SU-DHL-6 (cell line): Measurements from ENCODE around the gene OGFOD2.

Source experiments
- H2AFZ ChIP-seq: fragments of 200-600 bp; sonication (generic); 2 replicates; pipeline ENCODE4 v1.6.1; 2014; ENCODE audit warnings: low read depth, mild to moderate bottlenecking, moderate library complexity, mixed read lengths, antibody characterized with exemption, low read length; ENCODE audit not compliant: severe bottlenecking
- H3F3A ChIP-seq: fragments of 200-600 bp; shearing (Covaris generic); 2 replicates; pipeline ENCODE4 v1.6.0; 2016; ENCODE audit warnings: antibody characterized with exemption, mild to moderate bottlenecking; ENCODE audit not compliant: insufficient read depth
- H3K27ac ChIP-seq: fragments of 200-600 bp; sonication (generic); 2 replicates; pipeline ENCODE4 v1.5.1; 2016; ENCODE audit warnings: low read depth, mild to moderate bottlenecking, low read length, moderate library complexity, mixed read lengths
- H3K27me3 ChIP-seq: fragments of 200-600 bp; sonication (generic), shearing (Covaris generic); 2 replicates; pipeline ENCODE4 v1.6.0; 2014; ENCODE audit warnings: mild to moderate bottlenecking, low read length
- H3K36me3 ChIP-seq: fragments of 200-600 bp; sonication (generic); 2 replicates; pipeline ENCODE4 v1.6.1; 2014; ENCODE audit warnings: mild to moderate bottlenecking, low read length, mixed read lengths
- H3K4me2 ChIP-seq: fragments of 300-600, 200-600 bp; shearing (Covaris generic), sonication (generic); 2 replicates; pipeline ENCODE4 v1.6.0; 2014; ENCODE audit warnings: low read length, low read depth, mild to moderate bottlenecking; ENCODE audit not compliant: poor library complexity, severe bottlenecking
- H3K4me3 ChIP-seq: fragments of 200-600 bp; sonication (generic); 2 replicates; pipeline ENCODE4 v1.5.1; 2014; ENCODE audit warnings: antibody characterized with exemption, low read length, mild to moderate bottlenecking, mixed read lengths; ENCODE audit not compliant: insufficient read depth, poor library complexity, severe bottlenecking
- H3K79me2 ChIP-seq: fragments of 200-600 bp; sonication (generic); 2 replicates; pipeline ENCODE4 v1.6.1; 2014; ENCODE audit warnings: mild to moderate bottlenecking, low read length, moderate library complexity; ENCODE audit not compliant: insufficient read depth
- H3K9ac ChIP-seq: fragments of 200-600 bp; sonication (generic); 2 replicates; pipeline ENCODE4 v1.7.0; 2014; ENCODE audit warnings: mild to moderate bottlenecking, low read length
- H3K9me2 ChIP-seq: fragments of 200-600 bp; sonication (generic); replicated peaks from 2 replicates; pipeline ENCODE4 v1.6.1; 2014; ENCODE audit warnings: low read length; ENCODE audit not compliant: insufficient read depth
- H3K9me3 ChIP-seq: fragments of 200-600 bp; sonication (generic); 2 replicates; pipeline ENCODE4 v1.6.1; 2014; ENCODE audit warnings: low read length, mixed read lengths; ENCODE audit not compliant: insufficient read depth
- H4K20me1 ChIP-seq: fragments of 200-600 bp; sonication (generic); 2 replicates; pipeline ENCODE4 v1.6.1; 2014; ENCODE audit warnings: low read depth, mild to moderate bottlenecking, antibody characterized with exemption, low read length, moderate library complexity, mixed read lengths
- EZH2phosphoT487 ChIP-seq: fragments of 200-600 bp; sonication (generic), shearing (Covaris generic); conservative IDR thresholded peaks from 2 replicates; pipeline ENCODE4 v1.6.1; 2018; ENCODE audit warnings: mild to moderate bottlenecking, antibody characterized with exemption, low read length, moderate library complexity, mixed read lengths
- TF ChIP-seq, protein P1 (sequence below): fragments of 200-600 bp; sonication (generic); IDR thresholded peaks from one replicate; pipeline ENCODE4 v1.5.1; 2017; ENCODE audit warnings: antibody characterized with exemption, mild to moderate bottlenecking, low read length, moderate library complexity; ENCODE audit not compliant: insufficient read depth, poor library complexity, severe bottlenecking

The OGFOD2 gene

DNA sequence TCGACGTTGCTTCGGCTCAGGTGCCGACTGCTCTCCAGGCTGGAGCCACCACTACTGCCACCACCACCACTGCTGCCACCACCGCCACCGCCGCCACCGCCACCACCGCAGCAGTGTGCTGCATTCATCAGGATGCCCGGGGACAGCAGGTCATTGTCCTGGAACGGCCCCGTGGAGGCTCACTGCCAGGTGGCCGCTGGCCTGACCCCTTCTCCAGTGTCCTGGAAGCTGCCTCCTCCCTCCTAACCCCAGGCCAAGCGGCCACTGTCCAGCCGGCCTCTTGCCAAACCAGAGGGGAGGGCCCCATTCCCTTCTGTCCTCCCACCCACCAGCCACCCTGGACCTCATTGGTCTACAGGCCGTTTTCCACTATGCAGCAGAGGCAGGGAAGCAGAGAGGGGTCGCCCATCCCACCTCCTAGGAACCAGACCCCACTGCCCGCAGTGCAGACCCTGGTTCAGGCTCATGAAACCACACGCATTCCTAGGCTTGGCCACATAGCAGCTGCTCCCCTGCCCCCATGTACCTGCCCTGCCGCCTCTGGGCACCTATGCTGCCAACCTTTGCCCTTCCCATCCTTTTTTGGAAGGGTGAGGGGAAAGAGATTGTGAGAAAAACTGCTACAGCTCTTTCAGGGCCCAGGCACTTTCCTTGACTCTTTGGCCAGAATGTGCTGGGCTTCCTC, 20.6 kb downstream of the OGFOD2 start:
- Histone ChIP-seq H3K9me2 (no peaks in the 10 kb centered on the region), H3K27me3 (no peaks in the 10 kb centered on the region), H3K36me3 (no peaks in the 10 kb centered on the region), H2AFZ (no peak overlapping the region), H3K4me2 (no peak overlapping the region), H3F3A (no peaks in the 10 kb centered on the region), H3K79me2 (no peaks in the 10 kb centered on the region), H4K20me1 (no peaks in the 10 kb centered on the region), H3K27ac (no peak overlapping the region), H3K4me3 (no peak overlapping the region), H3K9ac (no peak overlapping the region), H3K9me3 (no peaks in the 10 kb centered on the region)
- no peak for TF ChIP-seq EZH2phosphoT487
- TF ChIP-seq, protein P1, sequence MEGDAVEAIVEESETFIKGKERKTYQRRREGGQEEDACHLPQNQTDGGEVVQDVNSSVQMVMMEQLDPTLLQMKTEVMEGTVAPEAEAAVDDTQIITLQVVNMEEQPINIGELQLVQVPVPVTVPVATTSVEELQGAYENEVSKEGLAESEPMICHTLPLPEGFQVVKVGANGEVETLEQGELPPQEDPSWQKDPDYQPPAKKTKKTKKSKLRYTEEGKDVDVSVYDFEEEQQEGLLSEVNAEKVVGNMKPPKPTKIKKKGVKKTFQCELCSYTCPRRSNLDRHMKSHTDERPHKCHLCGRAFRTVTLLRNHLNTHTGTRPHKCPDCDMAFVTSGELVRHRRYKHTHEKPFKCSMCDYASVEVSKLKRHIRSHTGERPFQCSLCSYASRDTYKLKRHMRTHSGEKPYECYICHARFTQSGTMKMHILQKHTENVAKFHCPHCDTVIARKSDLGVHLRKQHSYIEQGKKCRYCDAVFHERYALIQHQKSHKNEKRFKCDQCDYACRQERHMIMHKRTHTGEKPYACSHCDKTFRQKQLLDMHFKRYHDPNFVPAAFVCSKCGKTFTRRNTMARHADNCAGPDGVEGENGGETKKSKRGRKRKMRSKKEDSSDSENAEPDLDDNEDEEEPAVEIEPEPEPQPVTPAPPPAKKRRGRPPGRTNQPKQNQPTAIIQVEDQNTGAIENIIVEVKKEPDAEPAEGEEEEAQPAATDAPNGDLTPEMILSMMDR = no peak

DNA sequence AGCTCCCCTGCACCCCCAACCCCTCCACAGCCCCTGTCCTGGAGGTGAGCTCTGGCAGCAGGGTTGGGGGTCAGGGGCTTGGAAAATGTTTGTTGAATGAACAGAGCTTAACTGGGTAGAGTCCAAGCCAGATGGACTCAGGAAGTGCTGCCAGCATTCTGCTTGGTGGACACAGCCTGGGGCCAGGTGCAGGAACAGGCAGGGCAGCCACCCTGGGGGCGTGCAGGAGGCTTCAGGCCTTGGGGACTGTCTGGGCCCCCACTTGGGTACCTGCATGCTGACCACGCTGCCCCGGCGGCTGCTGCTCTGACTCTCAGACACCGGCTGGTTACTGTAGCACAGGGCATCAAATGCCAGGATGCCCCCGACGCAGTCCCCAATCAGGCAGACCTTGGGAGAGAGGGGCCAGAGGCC, 21.2 kb downstream of the OGFOD2 start:
- TF ChIP-seq EZH2phosphoT487 = no peak
- TF ChIP-seq, protein P1 = no peak
- Histone ChIP-seq H3K36me3 (no peaks in the 10 kb centered on the region), H3K27ac (no peak overlapping the region), H2AFZ (no peak overlapping the region), H3K9me3 (no peaks in the 10 kb centered on the region), H3K27me3 (no peaks in the 10 kb centered on the region), H3K79me2 (no peaks in the 10 kb centered on the region), H3K9ac (no peak overlapping the region), H3K9me2 (no peaks in the 10 kb centered on the region), H4K20me1 (no peaks in the 10 kb centered on the region), H3F3A (no peaks in the 10 kb centered on the region), H3K4me2 (no peak overlapping the region), H3K4me3 (no peak overlapping the region)

DNA sequence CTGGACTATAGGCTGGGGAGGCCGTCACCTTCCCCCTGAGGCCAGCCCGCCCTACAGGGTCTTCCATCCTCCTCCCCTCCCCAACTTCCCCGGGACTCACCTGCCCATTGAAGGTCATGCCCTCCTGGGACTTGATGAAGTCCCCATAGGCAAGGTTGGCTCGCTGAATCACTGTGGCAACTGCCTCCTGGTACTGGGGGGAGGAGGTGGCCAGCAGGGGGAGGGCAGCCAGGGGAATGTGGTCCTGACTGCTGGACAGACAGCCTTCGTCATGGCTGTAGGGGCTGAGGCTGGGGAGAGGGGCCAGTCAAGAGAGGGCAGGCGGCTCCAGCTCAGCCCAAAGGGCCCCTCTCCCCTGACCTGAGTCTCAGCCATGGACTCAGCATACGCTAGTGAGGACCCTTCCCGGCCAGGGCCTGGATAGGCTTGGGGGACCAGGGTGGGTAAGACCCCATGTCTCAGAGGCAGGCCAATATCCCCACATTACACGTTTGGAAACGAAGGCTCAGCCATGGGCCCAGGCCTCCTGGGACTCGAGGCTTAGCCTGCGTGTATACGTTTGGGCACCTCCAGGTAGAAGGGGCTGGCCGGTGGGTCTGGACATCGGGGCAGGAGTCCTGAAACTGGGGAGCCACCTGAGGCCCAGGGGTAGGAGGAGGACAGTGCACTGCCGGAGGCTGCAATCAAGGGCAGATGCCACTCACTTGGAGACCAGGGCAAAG, 21.7 kb downstream of the OGFOD2 start:
- Histone ChIP-seq H3K4me3 (no peak overlapping the region), H3F3A (no peaks in the 10 kb centered on the region), H3K9me3 (no peaks in the 10 kb centered on the region), H3K4me2 (no peak overlapping the region), H3K9me2 (no peaks in the 10 kb centered on the region), H3K36me3 (no peaks in the 10 kb centered on the region), H3K9ac (no peak overlapping the region), H2AFZ (no peak overlapping the region), H3K79me2 (no peaks in the 10 kb centered on the region), H3K27me3 (no peaks in the 10 kb centered on the region), H4K20me1 (no peaks in the 10 kb centered on the region), H3K27ac (no peak overlapping the region)
- TF ChIP-seq, protein P1 = no peak
- TF ChIP-seq EZH2phosphoT487 = no peak
